Right renal cortex interstitium (tissue), 3 donors: ENCODE data around the gene MIPEP. TPM values are rescaled to one million over a fixed set of nuclear protein-coding genes. Genes with fewer than 3 reads are reported as not detected.

Experiments
- DNase-seq, 3 donors: peaks; one replicate each; pipeline ENCODE4 v3.0.0-alpha.2; 2013; ENCODE audit warnings: low read depth in 3 of 3, low spot score in 2 of 3
- polyA plus RNA-seq, 3 donors: library from polyadenylated mRNA; unstranded; fragments of 120-200 nt; gene quantifications; one replicate each; pipeline ENCODE4 v1.2.1, GENCODE V29; 2013; ENCODE audit not compliant: insufficient read length in 3 of 3

Gene MIPEP
- polyA plus RNA-seq, 3 donors = 29.6 to 33.7 (median 29.8) TPM

GRCh38 chr13:23722726-23723453, 166.3 kb downstream of the MIPEP start:
- DNase-seq = no peak

- no peak for DNase-seq
These were observed 170.2 kb downstream of the MIPEP start for GRCh38 chr13:23718996-23719395.

- no peak for DNase-seq
These were observed 172.8 kb downstream of the MIPEP start for GRCh38 chr13:23716401-23716800.

- no peak for DNase-seq
These were observed 173.4 kb downstream of the MIPEP start for GRCh38 chr13:23715762-23716235.

GRCh38 chr13:23715092-23715761, 174.0 kb downstream of the MIPEP start:
- no peak for DNase-seq

- DNase-seq = no peak
These were observed 174.5 kb downstream of the MIPEP start for GRCh38 chr13:23714672-23715071.

- DNase-seq = no peak
These were observed 177.8 kb downstream of the MIPEP start for GRCh38 chr13:23711355-23711754.

- DNase-seq = no peak
These were observed 178.8 kb downstream of the MIPEP start for GRCh38 chr13:23710366-23710765.

- DNase-seq = no peak
These were observed 179.7 kb downstream of the MIPEP start for GRCh38 chr13:23709536-23709935.

- DNase-seq = no peak
These were observed 181.5 kb downstream of the MIPEP start for GRCh38 chr13:23707674-23708073.

GRCh38 chr13:23705583-23705982, 183.6 kb downstream of the MIPEP start:
- no peak for DNase-seq

GRCh38 chr13:23703246-23703860, 185.8 kb downstream of the MIPEP start:
- no peak for DNase-seq

- no peak for DNase-seq
These were observed 187.6 kb downstream of the MIPEP start for GRCh38 chr13:23701636-23702035.

- DNase-seq = no peak
These were observed 188.0 kb downstream of the MIPEP start for GRCh38 chr13:23701186-23701585.

GRCh38 chr13:23699271-23699670, 189.9 kb downstream of the MIPEP start:
- no peak for DNase-seq

GRCh38 chr13:23697772-23698313, 191.4 kb downstream of the MIPEP start:
- no peak for DNase-seq

- no peak for DNase-seq
These were observed 192.6 kb downstream of the MIPEP start for GRCh38 chr13:23696610-23697009.

- no peak for DNase-seq
These were observed 193.3 kb downstream of the MIPEP start for GRCh38 chr13:23695711-23696464.

GRCh38 chr13:23695196-23695595, 194.0 kb downstream of the MIPEP start:
- no peak for DNase-seq

- no peak for DNase-seq
These were observed 196.4 kb downstream of the MIPEP start for GRCh38 chr13:23692816-23693215.

- no peak for DNase-seq
These were observed 198.5 kb downstream of the MIPEP start for GRCh38 chr13:23690668-23691067.
